B cell (primary cell): ENCODE results near the gene SLC19A1.

ENCODE experiments used
- EZH2 ChIP-seq: IDR thresholded peaks from 2 replicates; pipeline ENCODE4 v1.6.1; 2012; ENCODE audit warnings: borderline replicate concordance, low read depth, mild to moderate bottlenecking, moderate library complexity, low read length; ENCODE audit not compliant: insufficient read depth, poor library complexity, severe bottlenecking
- TF ChIP-seq, protein P1 (sequence below): fragments of 200-600 bp; IDR thresholded peaks from one replicate; pipeline ENCODE4 v1.8.0; 2022; ENCODE audit warnings: antibody characterized with exemption, mild to moderate bottlenecking

DNA sequence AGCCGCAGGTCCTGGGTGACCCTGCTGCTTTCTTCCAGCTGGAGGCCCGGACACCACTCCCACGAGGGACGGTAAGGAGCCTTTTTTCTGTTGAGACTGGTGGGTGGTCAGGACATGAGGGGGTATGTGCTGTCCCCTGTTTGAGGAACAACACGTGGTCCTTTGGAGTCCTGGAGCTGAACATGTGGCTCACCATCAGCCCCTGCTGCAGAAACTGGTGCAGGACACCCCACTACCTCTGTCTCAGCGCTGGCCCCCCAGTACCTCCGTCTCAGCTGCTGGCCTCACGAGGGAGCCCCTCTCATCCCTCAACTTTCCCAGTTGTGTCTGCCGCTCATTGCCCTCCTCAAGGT is 34.7 kb downstream of the SLC19A1 start:
- TF ChIP-seq, protein P1, sequence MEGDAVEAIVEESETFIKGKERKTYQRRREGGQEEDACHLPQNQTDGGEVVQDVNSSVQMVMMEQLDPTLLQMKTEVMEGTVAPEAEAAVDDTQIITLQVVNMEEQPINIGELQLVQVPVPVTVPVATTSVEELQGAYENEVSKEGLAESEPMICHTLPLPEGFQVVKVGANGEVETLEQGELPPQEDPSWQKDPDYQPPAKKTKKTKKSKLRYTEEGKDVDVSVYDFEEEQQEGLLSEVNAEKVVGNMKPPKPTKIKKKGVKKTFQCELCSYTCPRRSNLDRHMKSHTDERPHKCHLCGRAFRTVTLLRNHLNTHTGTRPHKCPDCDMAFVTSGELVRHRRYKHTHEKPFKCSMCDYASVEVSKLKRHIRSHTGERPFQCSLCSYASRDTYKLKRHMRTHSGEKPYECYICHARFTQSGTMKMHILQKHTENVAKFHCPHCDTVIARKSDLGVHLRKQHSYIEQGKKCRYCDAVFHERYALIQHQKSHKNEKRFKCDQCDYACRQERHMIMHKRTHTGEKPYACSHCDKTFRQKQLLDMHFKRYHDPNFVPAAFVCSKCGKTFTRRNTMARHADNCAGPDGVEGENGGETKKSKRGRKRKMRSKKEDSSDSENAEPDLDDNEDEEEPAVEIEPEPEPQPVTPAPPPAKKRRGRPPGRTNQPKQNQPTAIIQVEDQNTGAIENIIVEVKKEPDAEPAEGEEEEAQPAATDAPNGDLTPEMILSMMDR: no peak
- TF ChIP-seq EZH2: no peak
